PC-9 (cell line): ENCODE data around the gene TMEM134.

Experiments
- EZH2 ChIP-seq: fragments of 200-600 bp; sonication (generic); IDR thresholded peaks from 2 replicates; pipeline ENCODE4 v1.8.0; 2017; ENCODE audit warnings: antibody characterized with exemption, low read depth
- TF ChIP-seq, protein P1 (sequence below): fragments of 200-600 bp; sonication (generic); conservative IDR thresholded peaks from 2 replicates; pipeline ENCODE4 v1.6.1; 2017; ENCODE audit warnings: mixed run types, antibody characterized with exemption, mild to moderate bottlenecking, moderate library complexity

DNA sequence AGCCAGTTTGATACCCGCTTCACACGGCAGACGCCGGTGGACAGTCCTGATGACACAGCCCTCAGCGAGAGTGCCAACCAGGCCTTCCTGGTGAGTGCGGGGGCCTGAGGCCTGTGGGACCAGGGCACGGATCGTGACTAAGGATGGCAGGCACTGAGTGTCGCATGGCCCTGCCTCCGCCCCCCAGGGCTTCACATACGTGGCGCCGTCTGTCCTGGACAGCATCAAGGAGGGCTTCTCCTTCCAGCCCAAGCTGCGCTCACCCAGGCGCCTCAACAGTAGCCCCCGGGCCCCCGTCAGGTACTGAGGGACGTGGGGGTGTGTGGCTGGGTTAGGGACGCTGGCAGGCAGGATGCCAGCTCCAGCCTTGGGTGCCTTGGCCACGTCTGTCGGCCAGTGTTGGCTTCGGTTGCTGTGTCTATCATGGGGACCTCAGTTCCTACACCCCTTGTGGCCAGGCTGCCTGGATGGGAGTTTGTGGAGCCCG lies 34.6 kb downstream of the TMEM134 start:
- TF ChIP-seq, protein P1, sequence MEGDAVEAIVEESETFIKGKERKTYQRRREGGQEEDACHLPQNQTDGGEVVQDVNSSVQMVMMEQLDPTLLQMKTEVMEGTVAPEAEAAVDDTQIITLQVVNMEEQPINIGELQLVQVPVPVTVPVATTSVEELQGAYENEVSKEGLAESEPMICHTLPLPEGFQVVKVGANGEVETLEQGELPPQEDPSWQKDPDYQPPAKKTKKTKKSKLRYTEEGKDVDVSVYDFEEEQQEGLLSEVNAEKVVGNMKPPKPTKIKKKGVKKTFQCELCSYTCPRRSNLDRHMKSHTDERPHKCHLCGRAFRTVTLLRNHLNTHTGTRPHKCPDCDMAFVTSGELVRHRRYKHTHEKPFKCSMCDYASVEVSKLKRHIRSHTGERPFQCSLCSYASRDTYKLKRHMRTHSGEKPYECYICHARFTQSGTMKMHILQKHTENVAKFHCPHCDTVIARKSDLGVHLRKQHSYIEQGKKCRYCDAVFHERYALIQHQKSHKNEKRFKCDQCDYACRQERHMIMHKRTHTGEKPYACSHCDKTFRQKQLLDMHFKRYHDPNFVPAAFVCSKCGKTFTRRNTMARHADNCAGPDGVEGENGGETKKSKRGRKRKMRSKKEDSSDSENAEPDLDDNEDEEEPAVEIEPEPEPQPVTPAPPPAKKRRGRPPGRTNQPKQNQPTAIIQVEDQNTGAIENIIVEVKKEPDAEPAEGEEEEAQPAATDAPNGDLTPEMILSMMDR: no peak
- TF ChIP-seq EZH2: no peak
